Measurements from ENCODE around the gene SPPL2C. TPM values are rescaled to one million over a fixed set of nuclear protein-coding genes. Genes with fewer than 3 reads are reported as not detected.

Gene SPPL2C
- total and polyA plus RNA-seq, 2 of the 13 experiments (the other 11 are each of a cell fraction or from before 2014, with no cell fraction given) = not detected

DNA sequence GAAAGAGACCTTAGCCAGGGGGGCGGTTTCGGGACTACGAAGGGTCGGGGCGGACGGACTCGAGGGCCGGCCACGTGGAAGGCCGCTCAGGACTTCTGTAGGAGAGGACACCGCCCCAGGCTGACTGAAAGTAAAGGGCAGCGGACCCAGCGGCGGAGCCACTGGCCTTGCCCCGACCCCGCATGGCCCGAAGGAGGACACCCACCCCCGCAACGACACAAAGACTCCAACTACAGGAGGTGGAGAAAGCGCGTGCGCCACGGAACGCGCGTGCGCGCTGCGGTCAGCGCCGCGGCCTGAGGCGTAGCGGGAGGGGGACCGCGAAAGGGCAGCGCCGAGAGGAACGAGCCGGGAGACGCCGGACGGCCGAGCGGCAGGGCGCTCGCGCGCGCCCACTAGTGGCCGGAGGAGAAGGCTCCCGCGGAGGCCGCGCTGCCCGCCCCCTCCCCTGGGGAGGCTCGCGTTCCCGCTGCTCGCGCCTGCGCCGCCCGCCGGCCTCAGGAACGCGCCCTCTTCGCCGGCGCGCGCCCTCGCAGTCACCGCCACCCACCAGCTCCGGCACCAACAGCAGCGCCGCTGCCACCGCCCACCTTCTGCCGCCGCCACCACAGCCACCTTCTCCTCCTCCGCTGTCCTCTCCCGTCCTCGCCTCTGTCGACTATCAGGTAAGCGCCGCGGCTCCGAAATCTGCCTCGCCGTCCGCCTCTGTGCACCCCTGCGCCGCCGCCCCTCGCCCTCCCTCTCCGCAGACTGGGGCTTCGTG is 49.5 kb downstream of the SPPL2C start, which contains the start of gene MAPT (continued):
- TF ChIP-seq MED13 (CRISPR knock-in tag; IDR thresholded peaks at IDR 0.05) = no peak; the same call in 1 of the 2 replicates
- no peak for TF ChIP-seq SSRP1 (CRISPR knock-in tag; IDR thresholded peaks at IDR 0.05)
- peak; percentile 85; the same call in 1 of the 2 replicates for TF ChIP-seq RNF2 (conservative IDR thresholded peaks at IDR 0.05; ENCODE audit: low read depth)
- TF ChIP-seq RARG (CRISPR knock-in tag; IDR thresholded peaks at IDR 0.05; ENCODE audit: low read depth) = no peak
- TF ChIP-seq, protein P1, sequence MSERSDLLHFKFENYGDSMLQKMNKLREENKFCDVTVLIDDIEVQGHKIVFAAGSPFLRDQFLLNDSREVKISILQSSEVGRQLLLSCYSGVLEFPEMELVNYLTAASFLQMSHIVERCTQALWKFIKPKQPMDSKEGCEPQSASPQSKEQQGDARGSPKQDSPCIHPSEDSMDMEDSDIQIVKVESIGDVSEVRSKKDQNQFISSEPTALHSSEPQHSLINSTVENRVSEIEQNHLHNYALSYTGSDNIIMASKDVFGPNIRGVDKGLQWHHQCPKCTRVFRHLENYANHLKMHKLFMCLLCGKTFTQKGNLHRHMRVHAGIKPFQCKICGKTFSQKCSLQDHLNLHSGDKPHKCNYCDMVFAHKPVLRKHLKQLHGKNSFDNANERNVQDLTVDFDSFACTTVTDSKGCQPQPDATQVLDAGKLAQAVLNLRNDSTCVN (CRISPR knock-in tag; IDR thresholded peaks at IDR 0.05; ENCODE audit: borderline replicate concordance) = no peak; the same call in 1 of the 2 replicates
- no peak for TF ChIP-seq ZNF850 (CRISPR knock-in tag; conservative IDR thresholded peaks at IDR 0.05)
- TF ChIP-seq, protein P2, sequence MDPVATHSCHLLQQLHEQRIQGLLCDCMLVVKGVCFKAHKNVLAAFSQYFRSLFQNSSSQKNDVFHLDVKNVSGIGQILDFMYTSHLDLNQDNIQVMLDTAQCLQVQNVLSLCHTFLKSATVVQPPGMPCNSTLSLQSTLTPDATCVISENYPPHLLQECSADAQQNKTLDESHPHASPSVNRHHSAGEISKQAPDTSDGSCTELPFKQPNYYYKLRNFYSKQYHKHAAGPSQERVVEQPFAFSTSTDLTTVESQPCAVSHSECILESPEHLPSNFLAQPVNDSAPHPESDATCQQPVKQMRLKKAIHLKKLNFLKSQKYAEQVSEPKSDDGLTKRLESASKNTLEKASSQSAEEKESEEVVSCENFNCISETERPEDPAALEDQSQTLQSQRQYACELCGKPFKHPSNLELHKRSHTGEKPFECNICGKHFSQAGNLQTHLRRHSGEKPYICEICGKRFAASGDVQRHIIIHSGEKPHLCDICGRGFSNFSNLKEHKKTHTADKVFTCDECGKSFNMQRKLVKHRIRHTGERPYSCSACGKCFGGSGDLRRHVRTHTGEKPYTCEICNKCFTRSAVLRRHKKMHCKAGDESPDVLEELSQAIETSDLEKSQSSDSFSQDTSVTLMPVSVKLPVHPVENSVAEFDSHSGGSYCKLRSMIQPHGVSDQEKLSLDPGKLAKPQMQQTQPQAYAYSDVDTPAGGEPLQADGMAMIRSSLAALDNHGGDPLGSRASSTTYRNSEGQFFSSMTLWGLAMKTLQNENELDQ (CRISPR knock-in tag; IDR thresholded peaks at IDR 0.05; ENCODE audit: borderline replicate concordance) = no peak
- TF ChIP-seq, protein P3, sequence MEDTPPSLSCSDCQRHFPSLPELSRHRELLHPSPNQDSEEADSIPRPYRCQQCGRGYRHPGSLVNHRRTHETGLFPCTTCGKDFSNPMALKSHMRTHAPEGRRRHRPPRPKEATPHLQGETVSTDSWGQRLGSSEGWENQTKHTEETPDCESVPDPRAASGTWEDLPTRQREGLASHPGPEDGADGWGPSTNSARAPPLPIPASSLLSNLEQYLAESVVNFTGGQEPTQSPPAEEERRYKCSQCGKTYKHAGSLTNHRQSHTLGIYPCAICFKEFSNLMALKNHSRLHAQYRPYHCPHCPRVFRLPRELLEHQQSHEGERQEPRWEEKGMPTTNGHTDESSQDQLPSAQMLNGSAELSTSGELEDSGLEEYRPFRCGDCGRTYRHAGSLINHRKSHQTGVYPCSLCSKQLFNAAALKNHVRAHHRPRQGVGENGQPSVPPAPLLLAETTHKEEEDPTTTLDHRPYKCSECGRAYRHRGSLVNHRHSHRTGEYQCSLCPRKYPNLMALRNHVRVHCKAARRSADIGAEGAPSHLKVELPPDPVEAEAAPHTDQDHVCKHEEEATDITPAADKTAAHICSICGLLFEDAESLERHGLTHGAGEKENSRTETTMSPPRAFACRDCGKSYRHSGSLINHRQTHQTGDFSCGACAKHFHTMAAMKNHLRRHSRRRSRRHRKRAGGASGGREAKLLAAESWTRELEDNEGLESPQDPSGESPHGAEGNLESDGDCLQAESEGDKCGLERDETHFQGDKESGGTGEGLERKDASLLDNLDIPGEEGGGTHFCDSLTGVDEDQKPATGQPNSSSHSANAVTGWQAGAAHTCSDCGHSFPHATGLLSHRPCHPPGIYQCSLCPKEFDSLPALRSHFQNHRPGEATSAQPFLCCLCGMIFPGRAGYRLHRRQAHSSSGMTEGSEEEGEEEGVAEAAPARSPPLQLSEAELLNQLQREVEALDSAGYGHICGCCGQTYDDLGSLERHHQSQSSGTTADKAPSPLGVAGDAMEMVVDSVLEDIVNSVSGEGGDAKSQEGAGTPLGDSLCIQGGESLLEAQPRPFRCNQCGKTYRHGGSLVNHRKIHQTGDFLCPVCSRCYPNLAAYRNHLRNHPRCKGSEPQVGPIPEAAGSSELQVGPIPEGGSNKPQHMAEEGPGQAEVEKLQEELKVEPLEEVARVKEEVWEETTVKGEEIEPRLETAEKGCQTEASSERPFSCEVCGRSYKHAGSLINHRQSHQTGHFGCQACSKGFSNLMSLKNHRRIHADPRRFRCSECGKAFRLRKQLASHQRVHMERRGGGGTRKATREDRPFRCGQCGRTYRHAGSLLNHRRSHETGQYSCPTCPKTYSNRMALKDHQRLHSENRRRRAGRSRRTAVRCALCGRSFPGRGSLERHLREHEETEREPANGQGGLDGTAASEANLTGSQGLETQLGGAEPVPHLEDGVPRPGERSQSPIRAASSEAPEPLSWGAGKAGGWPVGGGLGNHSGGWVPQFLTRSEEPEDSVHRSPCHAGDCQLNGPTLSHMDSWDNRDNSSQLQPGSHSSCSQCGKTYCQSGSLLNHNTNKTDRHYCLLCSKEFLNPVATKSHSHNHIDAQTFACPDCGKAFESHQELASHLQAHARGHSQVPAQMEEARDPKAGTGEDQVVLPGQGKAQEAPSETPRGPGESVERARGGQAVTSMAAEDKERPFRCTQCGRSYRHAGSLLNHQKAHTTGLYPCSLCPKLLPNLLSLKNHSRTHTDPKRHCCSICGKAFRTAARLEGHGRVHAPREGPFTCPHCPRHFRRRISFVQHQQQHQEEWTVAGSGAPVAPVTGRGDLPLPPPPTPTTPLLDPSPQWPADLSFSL (CRISPR knock-in tag; IDR thresholded peaks at IDR 0.05) = no peak
- no peak for TF ChIP-seq SRF (IDR thresholded peaks at IDR 0.05; ENCODE audit: low read depth, low read length)
- no peak for TF ChIP-seq MAFK (conservative IDR thresholded peaks at IDR 0.05 in 1 of 2, IDR thresholded peaks at IDR 0.05 in 1 of 2; ENCODE audit: low read length in 2 of 2)
- no peak for TF ChIP-seq JUND (CRISPR knock-in tag; IDR thresholded peaks at IDR 0.05)
- TF ChIP-seq ZNF777 (CRISPR knock-in tag; IDR thresholded peaks at IDR 0.05) = peak; percentile 81; the same call in 1 of the 2 replicates
- TF ChIP-seq TBP (CRISPR knock-in tag; IDR thresholded peaks at IDR 0.05) = 0 out of 2 replicates have a peak, but pooled peaks have one; percentile 62
- TF ChIP-seq NFKB2 (CRISPR knock-in tag; IDR thresholded peaks at IDR 0.05; ENCODE audit: borderline replicate concordance) = peak; percentile 87; the same call in 1 of the 2 replicates
- no peak for TF ChIP-seq ZNF564 (CRISPR knock-in tag; IDR thresholded peaks at IDR 0.05)
- TF ChIP-seq ZSCAN21 (CRISPR knock-in tag; IDR thresholded peaks at IDR 0.05; ENCODE audit: borderline replicate concordance) = peak; percentile 84; the same call in 1 of the 2 replicates
- 0 out of 2 replicates have a peak, but pooled peaks have one; percentile 32 for TF ChIP-seq RFX5 (IDR thresholded peaks at IDR 0.05; ENCODE audit: low read depth, low read length)
- 0 out of 2 replicates have a peak, but pooled peaks have one; percentile 9 for TF ChIP-seq ZNF644 (CRISPR knock-in tag; IDR thresholded peaks at IDR 0.05; ENCODE audit: low read depth)
- TF ChIP-seq FOXA3 (CRISPR knock-in tag; IDR thresholded peaks at IDR 0.05) = no peak; the same call in 1 of the 2 replicates
- no peak for TF ChIP-seq HOXA7 (CRISPR knock-in tag; IDR thresholded peaks at IDR 0.05)
- peak; percentile 72; the same call in 1 of the 2 replicates for TF ChIP-seq SAP130 (CRISPR knock-in tag; IDR thresholded peaks at IDR 0.05; ENCODE audit: low read depth)

Data from HepG2 (cell line).